ENCODE measurements around the gene ARID3C.

- TF ChIP-seq CTCF (conservative IDR thresholded peaks at IDR 0.05): no peak
- TF ChIP-seq EZH2 (IDR thresholded peaks at IDR 0.05; ENCODE audit: low read depth): no peak
Observed at GRCh38 chr9:34642679-34643078, 13.8 kb upstream of the ARID3C start.
